ENCODE measurements around the gene CDKN2B-AS1.

Gene CDKN2B-AS1

GRCh38 chr9:21997480-21997879, 2.9 kb downstream of the CDKN2B-AS1 start:
- Histone ChIP-seq H3K79me2 (ENCODE audit: insufficient read depth, low read length) (peaks cover 34% of the 10 kb centered on the region), H3K4me3 (ENCODE audit: insufficient read depth, low read length, poor library complexity, severe bottlenecking) (no peak overlapping the region), H3K36me3 (ENCODE audit: low read length) (peaks cover 4% of the 10 kb centered on the region), H3K9ac (ENCODE audit: low read length) (no peak overlapping the region), H3K9me3 (ENCODE audit: insufficient read depth, low read length) (no peaks in the 10 kb centered on the region), H2AFZ (ENCODE audit: low read depth, low read length, severe bottlenecking) (no peak overlapping the region), H3K4me2 (ENCODE audit: low read depth, low read length, poor library complexity, severe bottlenecking) (no peak overlapping the region), H3F3A (ENCODE audit: insufficient read depth) (peaks cover 8% of the 10 kb centered on the region), H4K20me1 (ENCODE audit: low read depth, low read length) (peaks cover 11% of the 10 kb centered on the region), H3K27me3 (ENCODE audit: low read length) (no peaks in the 10 kb centered on the region), H3K27ac (ENCODE audit: low read depth, low read length) (no peak overlapping the region), H3K9me2 (replicated peaks; ENCODE audit: insufficient read depth, low read length) (no peaks in the 10 kb centered on the region)
- no peak for TF ChIP-seq EZH2phosphoT487 (conservative IDR thresholded peaks at IDR 0.05; ENCODE audit: low read length)
- TF ChIP-seq CTCF (IDR thresholded peaks at IDR 0.05; ENCODE audit: insufficient read depth, low read length, poor library complexity, severe bottlenecking) = no peak

- Histone ChIP-seq H3K36me3 (ENCODE audit: low read length) (peaks cover 4% of the 10 kb centered on the region), H3K9me3 (ENCODE audit: insufficient read depth, low read length) (no peaks in the 10 kb centered on the region), H2AFZ (ENCODE audit: low read depth, low read length, severe bottlenecking) (no peak overlapping the region), H3K4me3 (ENCODE audit: insufficient read depth, low read length, poor library complexity, severe bottlenecking) (no peak overlapping the region), H3F3A (ENCODE audit: insufficient read depth) (peaks cover 8% of the 10 kb centered on the region), H3K4me2 (ENCODE audit: low read depth, low read length, poor library complexity, severe bottlenecking) (no peak overlapping the region), H3K27me3 (ENCODE audit: low read length) (no peaks in the 10 kb centered on the region), H3K27ac (ENCODE audit: low read depth, low read length) (no peak overlapping the region), H3K9ac (ENCODE audit: low read length) (no peak overlapping the region), H3K79me2 (ENCODE audit: insufficient read depth, low read length) (peaks cover 29% of the 10 kb centered on the region), H3K9me2 (replicated peaks; ENCODE audit: insufficient read depth, low read length) (no peaks in the 10 kb centered on the region), H4K20me1 (ENCODE audit: low read depth, low read length) (peaks cover 14% of the 10 kb centered on the region)
- TF ChIP-seq CTCF (IDR thresholded peaks at IDR 0.05; ENCODE audit: insufficient read depth, low read length, poor library complexity, severe bottlenecking) = no peak
- no peak for TF ChIP-seq EZH2phosphoT487 (conservative IDR thresholded peaks at IDR 0.05; ENCODE audit: low read length)
Observed at GRCh38 chr9:21998026-21998425, 3.4 kb downstream of the CDKN2B-AS1 start.

DNA sequence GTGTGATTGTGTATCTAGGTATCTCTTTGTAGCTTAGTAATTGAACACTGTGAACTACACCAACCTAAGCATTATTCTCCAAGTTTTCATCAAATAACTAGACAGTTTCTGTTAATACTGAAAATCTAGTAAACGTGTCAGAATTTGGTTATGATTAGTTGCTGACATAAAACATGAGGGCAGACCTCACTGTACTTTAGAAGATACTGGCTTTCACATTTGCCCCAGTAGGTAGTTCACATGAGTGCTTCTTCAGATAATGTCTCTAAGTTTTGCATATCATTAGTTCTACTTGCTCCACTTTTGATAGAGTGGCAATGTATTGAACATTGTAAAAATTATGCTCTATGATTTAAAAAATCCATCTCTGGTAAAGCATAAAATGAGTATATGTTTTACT, 7.4 kb downstream of the CDKN2B-AS1 start:
- Histone ChIP-seq H3K9me3 (ENCODE audit: insufficient read depth, low read length) (no peaks in the 10 kb centered on the region), H2AFZ (ENCODE audit: low read depth, low read length, severe bottlenecking) (no peak overlapping the region), H4K20me1 (ENCODE audit: low read depth, low read length) (peaks cover 20% of the 10 kb centered on the region), H3K4me2 (ENCODE audit: low read depth, low read length, poor library complexity, severe bottlenecking) (no peak overlapping the region), H3K27me3 (ENCODE audit: low read length) (no peaks in the 10 kb centered on the region), H3F3A (ENCODE audit: insufficient read depth) (no peaks in the 10 kb centered on the region), H3K4me3 (ENCODE audit: insufficient read depth, low read length, poor library complexity, severe bottlenecking) (no peak overlapping the region), H3K79me2 (ENCODE audit: insufficient read depth, low read length) (peaks cover 14% of the 10 kb centered on the region; the same call in 1 of the 2 replicates), H3K36me3 (ENCODE audit: low read length) (peaks cover 3% of the 10 kb centered on the region; the same call in 1 of the 2 replicates), H3K9ac (ENCODE audit: low read length) (no peak overlapping the region), H3K27ac (ENCODE audit: low read depth, low read length) (no peak overlapping the region), H3K9me2 (replicated peaks; ENCODE audit: insufficient read depth, low read length) (no peaks in the 10 kb centered on the region)
- no peak for TF ChIP-seq EZH2phosphoT487 (conservative IDR thresholded peaks at IDR 0.05; ENCODE audit: low read length)
- no peak for TF ChIP-seq CTCF (IDR thresholded peaks at IDR 0.05; ENCODE audit: insufficient read depth, low read length, poor library complexity, severe bottlenecking)

All from SU-DHL-6 (cell line).